Karpas-422 (cell line): ENCODE results near the gene SORCS2. TPM values are rescaled to one million over a fixed set of nuclear protein-coding genes. Genes with fewer than 3 reads are reported as not detected.

ENCODE experiments used
- DNase-seq: peaks from one replicate; pipeline ENCODE4 v3.0.0-alpha.2; 2015
- H2AFZ ChIP-seq: fragments of 200-600 bp; sonication (generic); 2 replicates; pipeline ENCODE4 v1.6.1; 2014; ENCODE audit warnings: antibody characterized with exemption, low read length, mixed read lengths
- H3K27ac ChIP-seq: fragments of 200-600 bp; sonication (generic); 2 replicates; pipeline ENCODE4 v1.5.1; 2014; ENCODE audit warnings: mild to moderate bottlenecking, low read length, moderate library complexity
- H3K27me3 ChIP-seq: fragments of 200-600 bp; sonication (generic); 2 replicates; pipeline ENCODE4 v1.6.1; 2014; ENCODE audit warnings: low read length, mixed read lengths
- H3K36me3 ChIP-seq: fragments of 200-600 bp; sonication (generic); 2 replicates; pipeline ENCODE4 v1.6.1; 2014; ENCODE audit warnings: low read length, mixed read lengths; ENCODE audit not compliant: insufficient read depth
- H3K4me1 ChIP-seq: fragments of 200-600 bp; sonication (generic); 2 replicates; pipeline ENCODE4 v1.6.1; 2014; ENCODE audit warnings: mild to moderate bottlenecking, low read length, mixed read lengths
- H3K4me2 ChIP-seq: fragments of 200-600 bp; sonication (generic); 2 replicates; pipeline ENCODE4 v1.6.1; 2014; ENCODE audit warnings: low read length, low read depth, mild to moderate bottlenecking; ENCODE audit not compliant: poor library complexity, severe bottlenecking
- H3K4me3 ChIP-seq: fragments of 200-600 bp; sonication (generic); 2 replicates; pipeline ENCODE4 v1.5.1; 2014; ENCODE audit warnings: mild to moderate bottlenecking, antibody characterized with exemption, low read length, mixed read lengths
- H3K79me2 ChIP-seq: fragments of 200-600 bp; sonication (generic); 2 replicates; pipeline ENCODE4 v1.6.1; 2014; ENCODE audit warnings: mild to moderate bottlenecking, low read length, mixed read lengths
- H3K9ac ChIP-seq: fragments of 200-600 bp; sonication (generic); 2 replicates; pipeline ENCODE4 v1.6.0; 2014; ENCODE audit warnings: low read length
- H3K9me2 ChIP-seq: fragments of 200-600 bp; sonication (generic), shearing (Covaris generic); replicated peaks from 2 replicates; pipeline ENCODE4 v1.6.0; 2014; ENCODE audit warnings: mild to moderate bottlenecking, low read length, moderate library complexity; ENCODE audit not compliant: insufficient read depth
- H3K9me3 ChIP-seq: fragments of 300-700, 200-600 bp; sonication (generic); 2 replicates; pipeline ENCODE4 v1.6.1; 2014; ENCODE audit warnings: low read length, mixed read lengths
- H4K20me1 ChIP-seq: fragments of 200-600 bp; sonication (generic); 2 replicates; pipeline ENCODE4 v1.6.1; 2014; ENCODE audit warnings: mild to moderate bottlenecking, antibody characterized with exemption, low read length, low read depth; ENCODE audit not compliant: insufficient read depth
- total RNA-seq: library from RNA; depleted of rRNA; stranded (reverse); fragments of >200 nt; shearing (Covaris generic); gene quantifications from 2 replicates; pipeline ENCODE4 v1.2.3, GENCODE V29; 2014; ENCODE audit warnings: low replicate concordance

Gene SORCS2
- total RNA-seq, 1 experiment from 2014 or later: not detected

DNA sequence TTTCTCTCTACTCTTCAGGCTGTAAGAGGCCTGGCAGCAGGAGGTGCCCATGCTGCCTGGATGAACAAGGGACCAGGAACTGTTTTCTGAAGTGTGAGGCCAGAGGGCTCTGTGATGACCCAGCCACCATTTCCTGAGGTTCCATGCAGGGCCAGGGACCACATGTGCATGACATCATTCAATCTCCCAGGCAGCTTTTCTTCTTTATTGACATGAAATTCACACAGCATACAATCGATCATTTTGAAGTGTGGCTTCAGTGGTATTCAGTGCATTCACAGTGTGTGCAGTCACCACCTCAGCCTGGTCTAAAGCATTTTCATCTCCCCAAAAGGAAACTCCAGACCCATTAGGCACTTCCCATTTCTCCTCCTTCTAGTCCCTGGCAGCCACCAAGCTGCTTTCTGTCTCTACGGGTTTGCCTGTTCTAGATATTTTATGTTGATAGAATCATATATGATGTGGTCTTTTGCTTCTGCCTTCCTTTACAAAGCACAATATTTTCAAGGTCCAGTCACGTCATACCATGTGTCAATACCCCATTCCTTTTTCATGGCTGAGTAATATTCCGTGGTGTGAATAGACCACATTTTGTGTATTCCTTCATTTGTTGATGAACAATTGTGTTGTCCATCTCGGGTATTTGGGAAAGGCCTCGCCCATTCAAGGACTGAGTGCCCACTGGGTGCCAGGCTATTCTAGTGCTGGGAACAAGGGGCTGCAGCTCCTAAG lies 149.3 kb downstream of the SORCS2 start:
- Histone ChIP-seq H3K79me2 (no peaks in the 10 kb centered on the region), H3K9me3 (no peaks in the 10 kb centered on the region)

DNA sequence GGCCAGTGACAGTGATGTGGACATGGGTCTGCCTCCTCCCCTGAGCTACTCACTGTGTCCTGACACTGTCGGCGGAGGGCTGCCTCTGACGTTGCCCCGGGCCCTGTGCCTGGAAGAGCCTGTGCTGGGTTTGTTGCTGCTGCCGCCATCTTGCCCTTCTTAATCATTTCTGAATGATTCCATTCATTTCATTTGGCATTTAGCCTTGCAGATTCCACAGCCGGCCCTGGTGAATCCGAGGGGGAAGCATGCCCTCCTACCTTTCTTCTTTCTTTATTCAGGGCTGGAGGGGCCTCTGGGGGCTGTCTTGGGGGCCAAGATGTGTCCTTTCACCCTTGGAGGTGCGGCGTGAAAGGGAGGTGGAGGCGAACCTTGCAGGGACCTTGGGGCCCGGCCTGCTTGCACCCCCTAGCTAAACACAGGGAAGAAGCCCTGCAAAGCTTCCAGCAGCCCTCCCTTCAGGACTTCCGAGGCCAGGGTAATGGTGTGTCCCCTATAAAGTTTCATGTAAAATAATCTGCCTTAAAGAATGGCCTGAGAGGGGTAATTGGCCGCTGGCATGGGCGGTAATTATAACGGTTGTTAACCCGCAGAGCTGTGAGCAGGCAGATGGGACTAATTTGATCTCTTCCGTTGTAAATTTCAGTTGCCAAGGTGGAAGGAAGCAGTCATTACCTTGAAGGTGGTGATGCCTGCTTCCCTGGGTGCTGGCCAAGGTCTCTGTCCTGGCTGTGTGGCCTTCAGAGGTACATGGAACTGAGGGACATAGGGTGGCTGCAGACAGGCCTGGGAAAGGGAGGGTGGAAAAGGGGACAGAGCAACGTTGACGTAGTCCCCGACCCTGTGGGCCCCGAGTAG lies 150.1 kb downstream of the SORCS2 start:
- Histone ChIP-seq H3K27me3 (no peaks in the 10 kb centered on the region), H3K27ac (no peak overlapping the region), H3K9me3 (no peaks in the 10 kb centered on the region), H3K4me3 (no peak overlapping the region), H4K20me1 (no peaks in the 10 kb centered on the region), H2AFZ (no peak overlapping the region), H3K4me2 (no peak overlapping the region), H3K36me3 (no peaks in the 10 kb centered on the region), H3K9me2 (no peaks in the 10 kb centered on the region), H3K4me1 (no peaks in the 10 kb centered on the region), H3K79me2 (no peaks in the 10 kb centered on the region), H3K9ac (no peak overlapping the region)
- no peak for DNase-seq

More for the DNA sequence above, 149.3 kb downstream of the SORCS2 start:
- H3K27ac ChIP-seq: no peak overlapping the region
- no peak overlapping the region for H2AFZ ChIP-seq
- H3K4me3 ChIP-seq: no peak overlapping the region
- H3K9ac ChIP-seq: no peak overlapping the region
- H3K9me2 ChIP-seq: no peaks in the 10 kb centered on the region
- H4K20me1 ChIP-seq: no peaks in the 10 kb centered on the region
- H3K4me2 ChIP-seq: no peak overlapping the region
- DNase-seq: no peak
- H3K4me1 ChIP-seq: no peaks in the 10 kb centered on the region
- no peaks in the 10 kb centered on the region for H3K36me3 ChIP-seq
- no peaks in the 10 kb centered on the region for H3K27me3 ChIP-seq

DNA sequence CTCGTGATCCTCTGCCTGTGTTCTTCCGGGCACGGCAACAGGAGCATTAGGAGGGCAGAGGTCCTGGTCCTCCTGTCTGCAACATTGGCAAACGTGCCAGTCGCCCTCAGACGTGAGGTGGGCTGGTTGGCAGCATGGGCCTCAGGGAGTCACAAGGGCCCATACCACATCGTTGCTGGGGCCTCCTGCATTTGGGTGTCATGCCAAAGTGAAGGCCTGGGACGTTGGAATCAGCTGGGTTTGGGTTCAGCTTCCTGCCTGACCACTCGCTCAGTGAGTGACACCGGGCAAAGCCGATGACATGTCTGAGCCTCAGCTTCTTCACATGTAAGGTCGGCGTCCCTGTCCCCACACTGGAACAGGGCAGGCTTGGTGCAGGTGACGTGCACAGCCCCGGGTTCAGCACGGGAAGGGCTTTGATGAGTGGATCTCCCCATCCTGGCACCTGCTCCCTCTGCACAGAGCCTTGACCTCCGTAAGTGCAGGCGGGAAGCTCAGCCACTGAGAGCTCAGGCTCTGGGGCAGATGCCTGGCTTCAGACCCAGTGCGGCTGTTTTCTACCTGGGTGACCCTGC lies 150.8 kb downstream of the SORCS2 start:
- Histone ChIP-seq H3K9me3 (no peaks in the 10 kb centered on the region), H3K4me1 (no peaks in the 10 kb centered on the region), H2AFZ (no peak overlapping the region), H3K4me2 (no peak overlapping the region), H3K79me2 (no peaks in the 10 kb centered on the region), H3K36me3 (no peaks in the 10 kb centered on the region), H3K4me3 (no peak overlapping the region), H4K20me1 (no peaks in the 10 kb centered on the region), H3K9ac (no peak overlapping the region), H3K27ac (no peak overlapping the region), H3K27me3 (no peaks in the 10 kb centered on the region), H3K9me2 (no peaks in the 10 kb centered on the region)
- DNase-seq: no peak

DNA sequence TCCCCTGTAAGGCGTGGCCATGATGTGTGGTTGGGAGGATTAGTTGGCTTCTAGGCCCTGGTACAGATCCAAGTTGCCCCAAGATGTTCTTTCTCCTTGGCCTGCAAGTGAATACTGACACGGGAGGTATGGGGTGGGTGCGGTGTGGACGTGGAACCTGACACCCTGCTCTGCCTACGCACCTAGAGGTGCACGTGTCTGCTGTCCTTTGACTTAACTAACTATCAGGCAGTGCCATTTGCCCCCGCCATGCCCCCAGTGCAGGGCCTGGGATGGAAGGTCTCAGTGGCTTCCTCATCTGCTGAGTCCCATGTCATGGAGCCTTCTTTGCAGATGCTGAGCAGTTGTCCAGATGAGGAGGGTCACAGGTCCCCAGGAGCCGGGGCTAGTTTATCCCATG lies 151.6 kb downstream of the SORCS2 start:
- H3K9me3 ChIP-seq: no peaks in the 10 kb centered on the region
- H3K4me1 ChIP-seq: no peaks in the 10 kb centered on the region
- no peak overlapping the region for H3K27ac ChIP-seq

DNA sequence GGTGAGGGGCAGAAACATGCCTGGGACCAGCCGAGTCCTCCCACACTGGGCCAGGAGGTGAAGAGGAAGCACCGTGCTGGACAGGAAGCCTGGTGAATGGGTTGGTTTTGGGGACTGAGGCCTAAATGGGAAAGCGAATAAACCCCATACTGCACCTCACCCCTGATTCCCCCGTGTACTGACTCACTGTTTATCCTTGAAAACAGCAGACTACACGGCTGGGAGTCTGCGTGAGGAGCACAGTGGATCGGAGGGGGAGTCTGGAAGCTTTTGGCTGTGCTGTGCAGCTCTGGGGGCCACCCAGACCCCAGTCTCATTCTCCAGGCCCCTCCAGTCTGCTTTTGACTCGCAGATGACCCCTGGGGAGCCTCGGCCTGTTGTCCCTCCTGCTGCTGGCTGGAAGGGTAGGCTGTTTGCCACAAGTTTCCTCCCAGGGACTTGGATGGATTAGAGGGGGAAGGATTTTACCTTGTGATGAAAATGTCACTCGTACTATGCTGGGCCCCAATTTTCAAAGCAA lies 152.4 kb downstream of the SORCS2 start:
- Histone ChIP-seq H2AFZ (no peak overlapping the region), H4K20me1 (no peaks in the 10 kb centered on the region), H3K36me3 (no peaks in the 10 kb centered on the region), H3K4me3 (no peak overlapping the region), H3K4me2 (no peak overlapping the region), H3K4me1 (no peaks in the 10 kb centered on the region), H3K9me2 (no peaks in the 10 kb centered on the region), H3K9me3 (no peaks in the 10 kb centered on the region), H3K27ac (no peak overlapping the region), H3K79me2 (no peaks in the 10 kb centered on the region), H3K9ac (no peak overlapping the region), H3K27me3 (no peaks in the 10 kb centered on the region)
- DNase-seq: no peak

More for the DNA sequence above, 151.6 kb downstream of the SORCS2 start:
- H2AFZ ChIP-seq: no peak overlapping the region
- no peak overlapping the region for H3K4me2 ChIP-seq
- H3K36me3 ChIP-seq: no peaks in the 10 kb centered on the region
- no peaks in the 10 kb centered on the region for H3K79me2 ChIP-seq
- H3K27me3 ChIP-seq: no peaks in the 10 kb centered on the region
- no peak overlapping the region for H3K9ac ChIP-seq
- no peak for DNase-seq
- no peaks in the 10 kb centered on the region for H3K9me2 ChIP-seq
- H3K4me3 ChIP-seq: no peak overlapping the region
- no peaks in the 10 kb centered on the region for H4K20me1 ChIP-seq

DNA sequence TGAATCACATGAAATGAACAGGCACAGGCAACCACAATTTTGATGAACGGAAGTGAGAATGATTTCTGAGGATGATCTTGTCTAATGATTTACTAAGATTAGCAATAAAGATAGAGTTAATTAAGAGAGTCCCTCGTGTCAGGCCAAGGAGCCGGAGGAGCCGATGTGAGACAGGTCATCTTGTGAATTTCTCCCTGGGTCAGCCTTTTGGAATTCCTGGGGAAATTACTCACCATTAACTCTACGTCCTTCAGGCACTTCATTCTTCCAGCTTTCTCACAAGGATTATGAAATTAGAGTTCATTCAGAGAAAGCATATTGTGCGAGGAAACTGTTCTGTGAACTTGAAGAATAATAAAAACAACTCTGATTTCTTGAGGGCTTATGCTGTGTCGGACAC lies 155.6 kb downstream of the SORCS2 start:
- Histone ChIP-seq H3K9me2 (no peaks in the 10 kb centered on the region), H3K27ac (no peak overlapping the region), H3K4me2 (no peak overlapping the region), H3K79me2 (no peaks in the 10 kb centered on the region), H3K9ac (no peak overlapping the region), H2AFZ (no peak overlapping the region), H3K36me3 (no peaks in the 10 kb centered on the region), H3K4me1 (no peaks in the 10 kb centered on the region), H3K27me3 (no peaks in the 10 kb centered on the region), H4K20me1 (no peaks in the 10 kb centered on the region), H3K9me3 (no peaks in the 10 kb centered on the region), H3K4me3 (no peak overlapping the region)
- DNase-seq: no peak

DNA sequence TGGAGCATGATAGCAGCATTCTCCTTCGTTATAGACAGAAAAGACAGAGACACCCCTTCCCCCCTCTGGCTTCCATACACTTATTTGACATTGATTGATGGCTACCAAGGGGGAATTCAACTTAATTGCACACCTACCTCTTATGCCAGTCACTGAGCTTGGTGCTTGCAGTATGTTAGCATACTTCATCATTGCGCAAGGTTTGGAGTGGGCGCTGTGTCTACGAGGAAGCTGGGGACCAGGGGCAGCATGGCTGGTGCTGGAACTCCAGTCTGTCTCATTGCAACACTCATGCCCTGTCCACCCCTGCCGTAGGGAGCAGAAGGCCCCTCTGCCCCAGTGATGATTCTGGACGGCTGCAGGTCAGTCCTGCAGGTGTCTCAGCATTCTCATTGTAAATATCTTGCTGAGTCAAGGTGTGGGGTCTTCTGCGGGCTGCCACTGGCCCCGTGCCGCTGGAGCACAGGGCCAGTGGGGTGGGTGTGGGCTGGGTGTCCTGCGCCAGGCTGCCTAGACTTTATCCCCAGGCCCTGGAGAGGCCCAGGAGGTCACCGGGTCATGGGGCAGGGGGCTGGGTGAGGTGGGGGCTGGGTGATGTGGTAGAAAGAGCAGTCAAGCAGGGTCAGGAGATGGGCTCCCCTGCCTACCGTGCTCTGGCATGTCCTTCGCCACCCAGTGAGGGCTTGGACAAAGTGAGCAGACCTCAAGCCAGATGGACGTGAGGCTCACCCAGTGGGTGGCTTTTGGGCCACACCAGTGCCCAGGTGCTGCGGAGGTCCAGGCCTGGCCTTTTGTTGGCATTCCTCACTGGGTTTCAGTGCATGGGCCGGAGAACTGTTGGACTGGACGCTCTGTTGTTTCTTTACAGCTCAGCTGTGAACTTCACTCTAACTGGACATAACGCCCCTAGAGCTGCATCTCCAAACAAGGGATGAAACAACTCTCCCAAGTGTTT lies 156.9 kb downstream of the SORCS2 start:
- H3K27me3 ChIP-seq: no peaks in the 10 kb centered on the region
- no peak overlapping the region for H2AFZ ChIP-seq
- H3K9me2 ChIP-seq: no peaks in the 10 kb centered on the region
- no peaks in the 10 kb centered on the region for H3K4me1 ChIP-seq
- H3K36me3 ChIP-seq: no peaks in the 10 kb centered on the region
- H3K4me2 ChIP-seq: no peak overlapping the region
- H3K9ac ChIP-seq: no peak overlapping the region
- H4K20me1 ChIP-seq: no peaks in the 10 kb centered on the region
- H3K27ac ChIP-seq: no peak overlapping the region
- no peaks in the 10 kb centered on the region for H3K9me3 ChIP-seq
- no peak overlapping the region for H3K4me3 ChIP-seq
- H3K79me2 ChIP-seq: no peaks in the 10 kb centered on the region
- DNase-seq: no peak
